HUDEP-2 (cell line): ENCODE results near the gene DSCAM.

ENCODE experiments used
- DNase-seq, 76 experiments: peaks; one replicate each; lab custom pipeline; 2025; ENCODE audit not compliant: unreplicated experiment in 76 of 76; lab: John Stamatoyannopoulos, UW

DSCAM gene

DNA sequence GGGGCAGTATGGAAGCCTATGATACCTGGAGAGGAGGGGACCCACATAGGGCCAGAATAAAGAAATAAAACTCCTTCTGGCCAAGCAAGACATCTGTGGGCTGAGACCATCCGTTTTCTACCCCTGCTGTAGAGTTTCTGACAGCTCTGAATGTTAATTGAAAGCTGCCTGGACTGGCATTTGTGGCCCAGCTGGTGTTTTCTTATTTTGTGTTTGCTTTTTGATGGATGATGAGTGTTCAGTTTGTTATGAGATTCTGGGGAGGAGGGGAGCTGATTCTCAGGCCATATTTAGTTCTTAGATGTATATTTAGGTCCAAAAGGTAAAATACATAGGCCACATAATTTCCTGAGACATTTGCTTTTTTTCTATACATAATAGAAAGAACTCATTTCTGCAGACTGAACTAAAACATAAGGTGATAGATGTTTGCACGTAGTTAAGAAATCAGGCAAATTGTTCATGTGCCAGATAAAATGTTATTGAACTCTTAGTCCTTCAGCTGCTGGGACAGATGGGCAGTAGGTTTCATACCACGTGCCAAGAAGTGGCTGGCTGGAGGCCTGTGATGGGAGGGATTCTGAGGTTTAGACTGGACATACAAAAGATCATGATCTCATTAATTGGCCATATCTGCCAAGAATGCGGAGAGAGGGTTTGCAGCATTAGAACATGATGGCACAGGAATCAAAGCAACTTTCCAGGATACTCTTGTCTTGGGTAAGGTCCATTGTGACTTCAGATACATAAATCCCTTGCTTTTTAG, 54.1 kb downstream of the DSCAM start:
- DNase-seq = no peak

DNA sequence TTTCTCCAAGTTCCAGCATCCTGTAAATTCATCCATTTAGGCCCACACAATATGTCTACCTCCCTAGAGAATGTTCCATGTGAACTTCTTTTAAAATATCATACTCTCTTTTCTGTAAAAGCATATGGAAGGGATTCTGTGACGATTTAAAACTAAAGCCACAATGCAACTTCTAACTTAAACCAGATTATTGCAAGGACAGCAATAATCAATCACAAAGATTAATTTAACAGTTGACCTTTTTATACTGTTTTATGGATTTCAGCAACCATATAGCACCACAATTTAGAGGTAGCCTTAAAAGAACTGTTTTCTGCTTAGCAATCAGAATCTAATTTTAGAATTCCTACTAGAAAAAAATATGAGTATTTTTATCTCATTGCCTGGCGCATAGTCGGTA, 58.3 kb downstream of the DSCAM start:
- no peak for DNase-seq

DNA sequence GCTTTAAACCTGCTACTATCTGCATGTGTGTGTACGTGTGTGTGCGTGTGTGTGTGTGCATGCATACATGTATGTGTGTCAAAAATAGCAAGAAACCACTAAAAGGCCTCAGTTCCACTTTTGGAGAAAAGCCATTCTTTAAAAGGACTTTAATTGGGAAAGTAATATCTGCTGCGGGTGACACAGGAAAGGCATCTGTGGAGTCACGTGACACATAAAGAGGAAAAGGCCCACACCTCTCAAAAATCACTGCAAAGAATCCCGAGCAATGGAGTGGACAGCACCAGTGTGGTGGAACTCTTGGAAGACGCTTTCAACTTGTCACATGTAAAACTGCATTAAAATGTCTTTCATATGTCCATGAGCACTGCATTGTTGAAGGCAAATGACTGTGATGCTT, 63.6 kb downstream of the DSCAM start:
- no peak for DNase-seq

DNA sequence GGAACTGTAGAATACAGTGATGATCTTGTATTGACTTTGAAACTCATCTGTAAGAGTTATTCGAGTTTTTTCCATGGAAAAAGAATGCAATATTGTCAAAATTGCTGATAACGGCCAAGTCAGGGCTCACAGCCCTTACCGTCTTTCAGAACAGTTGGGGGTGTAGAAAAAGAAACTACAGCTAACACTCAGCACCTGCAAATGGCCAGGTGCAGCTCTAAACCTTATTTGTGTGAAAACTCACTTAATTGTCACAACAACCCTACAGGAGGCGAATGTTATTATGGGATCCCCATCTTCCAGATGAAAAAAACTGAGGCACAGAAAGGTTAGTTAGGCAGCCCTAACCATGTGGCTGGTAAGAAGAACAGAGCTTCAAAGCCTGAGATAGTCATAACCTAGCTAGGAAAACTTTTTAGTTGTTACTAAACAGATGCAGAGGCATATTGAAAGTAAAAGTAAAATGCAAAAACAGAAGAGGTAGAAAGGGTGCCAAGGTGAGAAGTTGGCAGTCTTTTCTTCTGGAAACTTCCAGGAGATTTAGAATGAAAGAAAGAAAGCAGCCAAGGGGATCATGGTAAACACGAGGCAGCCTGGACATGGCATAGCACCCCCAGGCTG, 76.4 kb downstream of the DSCAM start:
- DNase-seq = no peak

DNA sequence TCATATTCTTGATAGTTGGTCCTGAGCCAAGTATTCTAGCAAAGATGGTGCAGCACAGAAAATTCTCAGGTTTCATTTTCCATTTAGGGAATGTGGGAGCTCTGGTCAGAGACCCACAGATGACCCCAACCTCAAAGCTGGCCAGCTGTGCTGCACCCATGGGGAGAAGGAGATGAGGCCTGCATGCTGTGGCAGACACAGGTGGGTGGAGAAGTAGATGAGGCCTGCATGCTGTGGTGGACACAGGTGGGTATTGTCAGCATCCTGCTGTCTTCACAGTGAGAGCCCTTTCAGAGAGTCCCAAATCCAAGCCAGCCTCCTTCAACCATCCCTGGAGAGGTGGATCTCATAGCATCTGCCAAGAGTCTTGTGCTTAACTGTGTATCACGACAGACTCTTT, 77.7 kb downstream of the DSCAM start:
- no peak for DNase-seq

DNA sequence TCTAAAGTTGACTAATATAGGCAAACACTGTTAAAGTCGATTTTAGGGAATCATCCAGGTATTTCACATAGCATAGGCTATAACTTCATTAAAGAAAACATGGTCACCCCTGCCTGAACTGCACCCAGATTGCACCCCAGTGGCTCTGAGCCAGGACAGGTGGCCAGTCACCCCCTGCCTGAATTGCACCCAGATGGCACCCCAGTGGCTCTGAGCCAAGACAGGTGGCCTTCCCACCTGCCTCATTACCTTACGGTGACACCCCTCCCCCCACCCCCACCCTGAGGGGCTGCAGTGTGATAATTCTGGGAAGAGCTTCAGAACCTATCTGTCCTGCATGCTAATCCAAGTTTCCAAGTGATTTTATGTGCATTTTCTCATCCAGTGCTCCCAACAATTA, 78.9 kb downstream of the DSCAM start:
- DNase-seq = no peak

DNA sequence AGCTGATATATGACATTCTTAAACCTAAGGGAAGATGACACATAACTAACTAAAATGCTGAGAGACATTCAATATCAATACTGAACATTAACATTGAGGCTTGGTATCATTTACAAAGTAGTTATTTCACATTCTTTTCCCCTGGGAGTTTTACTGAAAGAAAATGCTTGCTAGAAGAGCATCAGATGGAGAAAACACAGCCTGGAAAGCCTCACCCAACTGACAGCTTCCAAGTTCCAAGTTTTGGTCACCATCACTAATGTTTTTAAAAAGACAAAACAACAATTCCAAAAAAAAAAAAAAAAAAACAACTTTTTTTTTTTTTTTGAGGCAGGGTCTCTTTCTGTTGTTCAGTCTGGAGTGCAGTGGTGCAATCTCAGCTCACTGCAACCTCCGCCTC, 80.6 kb downstream of the DSCAM start:
- no peak for DNase-seq

DNA sequence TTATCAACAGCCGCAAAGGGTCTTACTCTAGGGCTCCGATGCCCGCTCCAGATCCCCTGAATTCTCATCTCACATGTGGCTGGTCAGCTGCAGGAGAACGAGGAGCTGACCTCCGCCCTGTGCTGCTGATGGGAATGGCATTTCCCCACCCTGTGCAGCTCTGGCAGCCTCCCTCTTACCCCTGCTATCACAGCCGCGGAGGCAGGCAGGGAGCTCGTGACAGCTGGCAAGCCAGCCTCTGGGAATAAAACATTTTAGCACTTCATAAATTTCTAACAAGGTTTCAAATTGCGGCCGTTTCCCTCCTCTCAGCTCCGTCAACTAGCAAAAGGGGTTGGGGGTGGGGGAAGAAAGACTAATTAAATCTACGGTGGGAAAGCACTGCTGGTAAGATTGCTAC, 81.1 kb downstream of the DSCAM start:
- DNase-seq = no peak

DNA sequence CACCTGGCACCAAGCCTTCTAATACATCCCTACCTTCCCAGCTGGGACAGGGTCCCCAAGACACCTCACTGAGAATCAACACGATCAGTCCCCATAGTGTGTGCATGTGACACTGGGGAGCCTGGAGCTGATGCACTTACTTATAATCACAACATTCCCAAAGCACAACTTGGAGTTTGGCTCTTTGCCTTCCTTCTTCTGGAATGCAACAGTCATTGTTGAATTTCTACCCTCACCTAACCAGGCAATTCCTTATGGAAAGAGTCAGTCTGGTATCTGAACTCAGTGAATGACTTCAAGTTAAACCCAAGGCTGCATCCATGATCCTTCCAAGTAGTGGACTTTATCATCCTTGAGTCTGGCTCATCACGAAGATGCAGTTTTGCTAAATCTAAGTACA, 86.1 kb downstream of the DSCAM start:
- DNase-seq = no peak

DNA sequence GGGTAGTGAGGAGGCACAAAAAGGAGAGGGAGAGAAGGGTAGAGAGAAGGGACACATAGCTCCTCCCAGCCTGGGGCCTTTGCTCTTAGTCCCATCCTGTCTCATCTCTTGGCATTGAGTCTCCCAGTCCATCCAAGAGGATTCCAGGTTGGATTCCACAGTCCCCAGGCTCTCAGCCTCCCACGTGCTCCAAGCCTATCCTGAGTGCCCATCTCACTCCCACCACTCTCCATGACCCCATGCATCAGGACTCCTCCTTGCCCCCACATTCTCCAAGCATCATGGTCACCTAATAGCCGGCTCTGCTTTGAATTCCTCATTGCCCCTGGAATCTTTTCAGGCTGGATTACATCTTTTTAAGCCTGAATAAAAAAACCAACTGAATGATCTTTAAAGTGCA, 87.9 kb downstream of the DSCAM start:
- DNase-seq = no peak

DNA sequence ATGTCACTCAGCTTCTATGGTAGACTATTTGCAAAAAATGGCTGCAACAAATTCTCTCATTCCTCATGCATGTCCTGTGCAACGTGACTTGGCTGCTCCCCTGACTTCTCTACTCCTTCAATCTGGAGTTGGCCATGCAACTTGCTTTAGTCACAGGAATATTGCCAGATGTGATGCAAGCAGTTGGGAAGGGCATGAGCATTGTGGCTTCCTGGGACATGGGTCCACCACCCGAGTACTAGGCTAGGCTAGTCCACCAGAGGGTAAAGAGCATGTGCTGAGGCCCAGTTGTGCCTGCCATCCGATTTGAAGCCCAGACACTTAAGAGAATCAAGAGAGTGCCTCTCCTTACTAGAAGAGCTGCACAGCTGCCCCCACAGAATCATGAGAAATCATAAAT, 89.6 kb downstream of the DSCAM start:
- DNase-seq = no peak

DNA sequence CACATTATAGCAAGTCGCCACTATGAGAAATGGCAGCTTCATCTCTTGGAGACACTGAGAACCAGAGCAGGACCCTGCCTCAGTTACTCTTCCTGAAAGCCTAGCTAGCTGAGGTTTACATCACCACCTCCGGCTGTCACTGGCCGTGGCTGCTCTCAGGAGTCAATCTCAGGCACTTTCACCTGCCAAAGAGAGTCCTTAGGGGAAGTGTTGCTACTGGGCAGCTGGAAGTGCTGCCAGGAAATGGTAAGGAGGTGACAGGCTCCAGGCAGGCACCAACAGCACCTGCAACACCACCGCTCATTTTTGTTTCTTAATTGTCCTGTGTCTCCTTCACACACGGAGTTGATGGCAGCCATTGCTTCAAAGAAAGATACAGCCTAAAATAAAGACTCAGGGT, 92.5 kb downstream of the DSCAM start:
- DNase-seq = no peak

DNA sequence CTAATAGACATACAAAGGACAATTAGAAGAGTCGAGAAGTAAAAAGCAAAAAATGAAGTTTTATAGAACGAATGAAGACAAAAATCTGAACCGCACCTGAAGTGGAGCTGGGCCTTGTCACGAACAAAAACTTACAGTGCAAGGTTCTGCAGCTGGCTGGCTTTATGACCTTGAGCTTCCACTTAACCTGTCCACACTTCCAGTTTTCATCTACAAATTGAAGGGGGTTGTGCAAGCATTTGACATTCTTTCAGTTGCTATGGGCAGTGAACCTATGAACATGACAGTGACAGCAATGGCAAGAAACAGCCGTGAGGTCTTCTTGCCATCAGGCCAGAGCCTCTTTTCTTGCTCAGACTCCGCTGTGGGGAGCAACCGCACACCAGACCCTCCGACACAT, 93.2 kb downstream of the DSCAM start:
- DNase-seq = no peak

DNA sequence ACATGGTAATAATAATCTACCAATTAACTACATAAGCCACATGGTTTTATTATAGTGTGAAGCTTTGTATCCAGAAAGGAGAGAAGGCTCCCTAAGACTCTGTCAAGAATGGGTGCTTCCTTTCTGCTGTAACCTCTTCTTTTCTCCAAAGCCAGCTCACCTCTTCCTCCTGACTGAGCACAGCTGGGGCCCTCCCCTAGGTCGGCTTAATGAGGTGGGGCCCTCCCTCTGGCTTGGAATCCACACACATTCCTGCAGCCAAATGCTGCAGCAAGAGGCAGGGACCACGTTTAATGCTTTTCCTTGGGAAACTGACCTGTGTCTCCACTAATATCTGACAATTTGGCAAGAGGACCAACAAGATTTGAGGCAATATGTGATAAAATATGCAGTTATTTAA, 94.8 kb downstream of the DSCAM start:
- no peak for DNase-seq

DNA sequence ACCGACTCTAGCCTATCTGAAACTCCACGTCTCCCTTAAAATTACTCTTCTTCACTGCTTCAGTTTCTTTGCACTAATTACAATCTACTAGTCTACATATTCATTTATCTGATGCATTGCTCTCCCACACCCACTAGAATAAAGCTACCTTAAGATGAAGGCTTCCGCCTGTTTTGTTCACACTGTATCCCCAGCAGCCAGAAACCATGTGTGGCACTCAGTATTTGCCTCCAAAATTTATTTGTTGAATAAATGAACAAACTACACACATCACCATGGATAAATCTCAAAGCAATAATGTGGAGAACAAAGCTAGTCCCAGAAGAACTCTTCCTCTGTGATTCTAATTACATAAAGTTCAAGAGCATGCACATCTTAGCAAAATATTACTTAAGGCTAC, 95.7 kb downstream of the DSCAM start:
- no peak for DNase-seq

DNA sequence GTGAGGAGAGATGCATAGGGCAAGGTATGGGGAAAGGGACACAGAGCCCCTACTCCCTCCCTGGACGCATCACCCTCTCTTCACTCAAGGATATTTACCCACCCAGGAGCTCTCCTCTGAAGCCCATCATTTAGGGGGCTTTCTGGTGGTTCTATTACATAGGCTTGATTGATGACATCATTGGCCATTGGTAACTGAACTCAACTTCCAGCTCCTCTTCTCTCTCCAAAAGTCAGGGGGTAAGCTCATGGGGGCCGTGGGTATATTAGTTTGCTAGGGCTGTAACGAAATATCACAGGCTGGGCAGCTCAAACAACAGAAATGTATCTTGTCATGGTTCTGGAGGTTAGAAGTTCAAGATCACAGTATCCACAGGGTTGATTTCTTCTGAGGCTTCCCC, 110.8 kb downstream of the DSCAM start:
- no peak for DNase-seq

DNA sequence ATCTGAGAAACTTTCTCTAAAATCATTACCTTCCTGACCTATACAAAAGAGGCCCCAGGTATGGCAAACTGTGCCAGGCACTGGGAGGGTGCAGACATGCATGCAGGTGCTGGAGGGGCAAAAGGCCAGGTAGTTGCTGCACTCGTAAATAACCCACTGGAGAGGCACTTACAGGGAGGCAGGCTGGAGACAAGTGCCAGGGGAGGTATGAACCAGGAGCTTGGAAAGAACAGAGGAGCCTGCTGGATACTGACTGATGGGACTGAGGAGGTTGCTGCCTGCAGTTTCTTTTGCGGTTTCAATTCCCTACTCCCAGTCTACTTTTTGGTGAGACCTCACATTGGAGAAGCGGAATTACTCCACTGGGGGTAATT, 113.9 kb downstream of the DSCAM start:
- no peak for DNase-seq

DNA sequence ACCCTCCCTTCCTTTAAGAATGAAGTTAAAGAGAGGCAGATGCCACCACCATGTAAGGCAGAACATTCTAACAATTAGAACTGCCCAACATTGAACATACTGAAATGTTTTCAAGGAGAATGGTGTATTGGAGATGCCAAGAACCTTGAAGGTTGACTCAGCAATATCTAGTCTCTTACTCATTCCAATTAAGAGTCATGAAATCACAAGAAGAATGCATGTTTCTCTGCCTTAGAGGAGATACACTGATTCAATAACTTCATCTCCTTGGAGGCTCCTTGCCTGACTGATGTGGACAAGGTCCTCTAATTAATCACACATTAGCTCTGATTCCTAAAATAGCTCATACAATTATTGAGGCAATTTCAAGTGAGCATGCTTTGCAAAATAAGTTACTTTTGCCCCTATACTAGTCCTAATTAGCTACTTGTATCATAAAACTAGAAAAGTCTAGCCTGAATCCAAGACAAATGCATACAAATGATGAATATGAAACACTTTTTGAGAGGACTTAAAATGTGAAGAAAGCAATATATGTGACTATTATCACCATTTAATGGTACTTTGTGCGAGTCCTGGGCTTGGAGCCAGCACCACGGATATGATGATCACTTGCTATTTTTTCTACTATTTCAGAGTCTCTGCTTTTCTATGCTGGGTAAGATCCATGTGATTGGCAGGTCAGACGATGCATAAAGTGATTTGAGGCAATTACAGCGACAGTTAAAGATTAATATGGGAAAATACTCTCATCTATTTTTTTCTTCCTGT, 114.5 kb downstream of the DSCAM start:
- DNase-seq = no peak

DNA sequence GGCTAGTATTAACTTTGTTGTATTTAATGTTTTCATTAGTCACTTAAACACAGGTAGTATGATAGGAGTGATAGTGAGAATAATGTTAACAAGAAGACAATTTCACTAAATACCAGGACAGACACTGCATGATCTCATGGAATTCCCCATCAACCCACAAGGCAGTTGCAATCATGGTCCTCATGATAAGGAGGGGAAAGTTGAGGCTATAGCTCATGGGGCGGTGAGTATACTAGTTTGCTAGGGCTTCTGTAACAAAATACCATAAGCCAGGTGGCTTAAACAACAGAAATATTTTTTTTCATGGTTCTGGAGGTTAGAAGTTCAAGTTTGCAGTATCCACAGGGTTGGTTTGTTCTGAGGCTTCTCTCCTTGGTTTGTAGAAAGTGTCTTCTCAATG, 115.8 kb downstream of the DSCAM start:
- no peak for DNase-seq

DNA sequence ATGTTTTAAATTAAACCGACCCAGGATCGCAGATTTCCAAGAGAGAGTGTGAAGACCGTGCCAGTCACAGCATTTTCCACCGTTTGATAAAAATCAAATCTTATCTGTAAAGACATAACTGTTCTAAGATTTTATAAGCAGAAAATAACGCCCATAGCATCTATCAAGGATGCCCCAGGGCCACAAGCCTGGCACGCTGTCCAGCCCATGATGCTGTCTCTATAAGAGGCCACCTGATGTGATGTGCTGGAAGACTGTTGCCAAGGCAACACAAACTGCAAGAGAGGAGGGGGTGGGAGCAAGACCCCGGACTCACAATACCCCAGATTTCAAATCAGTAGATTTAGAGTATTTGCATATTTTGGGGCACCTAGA, 116.5 kb downstream of the DSCAM start:
- DNase-seq = no peak

DNA sequence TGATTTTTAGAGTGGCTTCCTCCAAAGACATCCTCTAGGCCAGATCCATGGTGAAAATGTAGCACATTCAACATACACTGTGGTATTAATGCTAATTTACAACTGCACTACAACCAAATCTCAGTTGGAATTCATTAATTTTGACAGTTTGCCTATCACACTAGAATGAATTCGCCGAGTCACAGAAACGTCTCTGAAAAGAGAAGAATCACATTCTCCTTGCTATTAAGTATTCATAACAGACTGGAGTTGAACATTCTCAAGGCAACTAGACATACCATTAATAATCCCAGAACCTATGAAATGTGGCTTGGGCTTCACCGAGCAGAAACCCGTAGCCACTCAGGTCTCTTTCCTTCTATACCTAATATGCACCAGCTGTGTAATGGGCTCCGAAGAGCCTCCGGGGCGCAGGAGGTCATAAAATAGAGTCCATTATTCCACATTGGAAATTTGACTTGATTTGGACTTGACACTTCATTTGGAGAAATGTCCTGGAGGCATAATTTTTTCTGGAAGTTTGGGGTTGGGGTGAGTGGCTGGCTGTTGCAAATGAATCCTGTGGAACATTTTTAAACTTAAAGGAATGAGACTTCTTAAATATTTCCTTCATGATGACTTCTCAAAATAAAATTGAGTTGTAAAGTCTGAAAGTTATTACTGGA, 117.1 kb downstream of the DSCAM start:
- DNase-seq = no peak

DNA sequence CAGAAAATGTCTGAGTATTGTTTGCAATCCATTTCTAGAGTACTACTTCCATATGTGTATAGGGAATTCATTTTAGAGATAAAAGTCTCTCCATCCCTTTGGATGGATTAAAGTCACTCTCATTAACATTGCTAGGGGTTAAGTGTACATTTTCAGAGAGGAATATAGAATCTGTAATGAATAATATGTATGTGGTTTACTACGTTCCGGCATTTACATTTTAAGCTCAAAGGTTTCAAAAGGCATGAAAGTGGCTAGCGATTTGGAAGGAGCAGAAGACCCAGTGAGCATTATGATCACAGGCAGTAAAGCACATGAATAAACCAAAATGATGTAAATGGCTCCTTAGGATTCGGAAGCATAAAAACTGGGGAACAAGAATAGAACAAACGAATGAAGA, 123.0 kb downstream of the DSCAM start:
- no peak for DNase-seq
